ENCODE data around the gene WDR7.

WDR7 gene

DNA sequence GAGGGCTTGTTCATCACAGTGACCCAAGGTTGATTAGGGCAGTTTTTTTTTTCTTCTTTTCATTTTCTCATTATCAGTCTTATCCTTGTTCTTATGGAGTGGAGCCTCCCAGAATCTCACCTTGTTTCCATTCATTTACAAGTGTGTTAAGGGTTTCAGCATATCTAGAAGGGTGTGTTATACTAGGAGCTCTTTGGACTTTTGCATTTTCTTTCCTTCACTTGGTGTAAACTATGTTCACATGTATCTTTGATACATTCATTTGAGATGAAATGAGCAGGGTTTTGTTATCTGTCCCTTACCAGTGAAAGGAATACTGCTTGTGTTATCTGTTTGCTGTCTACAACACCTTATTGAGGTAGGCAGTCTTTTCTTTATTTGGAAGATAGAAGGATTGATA lies 96.7 kb downstream of the WDR7 start:
- TF ChIP-seq, protein P1, sequence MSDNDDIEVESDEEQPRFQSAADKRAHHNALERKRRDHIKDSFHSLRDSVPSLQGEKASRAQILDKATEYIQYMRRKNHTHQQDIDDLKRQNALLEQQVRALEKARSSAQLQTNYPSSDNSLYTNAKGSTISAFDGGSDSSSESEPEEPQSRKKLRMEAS (IDR thresholded peaks at IDR 0.05), result no peak
- TF ChIP-seq FOXM1 (IDR thresholded peaks at IDR 0.05; ENCODE audit: borderline replicate concordance, low read depth) (no peak), CREB1 (IDR thresholded peaks at IDR 0.05; ENCODE audit: low read depth) (no peak), TAF1 (IDR thresholded peaks at IDR 0.05; ENCODE audit: low read depth) (no peak), CEBPB (IDR thresholded peaks at IDR 0.05) (no peak), EGR1 (IDR thresholded peaks at IDR 0.05) (no peak), TCF12 (IDR thresholded peaks at IDR 0.05; ENCODE audit: low read depth) (no peak), TEAD4 (IDR thresholded peaks at IDR 0.05) (no peak), ZBTB7A (IDR thresholded peaks at IDR 0.05; ENCODE audit: low read depth) (no peak), YY1 (IDR thresholded peaks at IDR 0.05; ENCODE audit: low read depth) (no peak), RAD21 (IDR thresholded peaks at IDR 0.05; ENCODE audit: low read depth) (no peak), NFIC (IDR thresholded peaks at IDR 0.05) (no peak), EP300 (IDR thresholded peaks at IDR 0.05; ENCODE audit: borderline replicate concordance) (no peak)
- TF ChIP-seq, protein P2, sequence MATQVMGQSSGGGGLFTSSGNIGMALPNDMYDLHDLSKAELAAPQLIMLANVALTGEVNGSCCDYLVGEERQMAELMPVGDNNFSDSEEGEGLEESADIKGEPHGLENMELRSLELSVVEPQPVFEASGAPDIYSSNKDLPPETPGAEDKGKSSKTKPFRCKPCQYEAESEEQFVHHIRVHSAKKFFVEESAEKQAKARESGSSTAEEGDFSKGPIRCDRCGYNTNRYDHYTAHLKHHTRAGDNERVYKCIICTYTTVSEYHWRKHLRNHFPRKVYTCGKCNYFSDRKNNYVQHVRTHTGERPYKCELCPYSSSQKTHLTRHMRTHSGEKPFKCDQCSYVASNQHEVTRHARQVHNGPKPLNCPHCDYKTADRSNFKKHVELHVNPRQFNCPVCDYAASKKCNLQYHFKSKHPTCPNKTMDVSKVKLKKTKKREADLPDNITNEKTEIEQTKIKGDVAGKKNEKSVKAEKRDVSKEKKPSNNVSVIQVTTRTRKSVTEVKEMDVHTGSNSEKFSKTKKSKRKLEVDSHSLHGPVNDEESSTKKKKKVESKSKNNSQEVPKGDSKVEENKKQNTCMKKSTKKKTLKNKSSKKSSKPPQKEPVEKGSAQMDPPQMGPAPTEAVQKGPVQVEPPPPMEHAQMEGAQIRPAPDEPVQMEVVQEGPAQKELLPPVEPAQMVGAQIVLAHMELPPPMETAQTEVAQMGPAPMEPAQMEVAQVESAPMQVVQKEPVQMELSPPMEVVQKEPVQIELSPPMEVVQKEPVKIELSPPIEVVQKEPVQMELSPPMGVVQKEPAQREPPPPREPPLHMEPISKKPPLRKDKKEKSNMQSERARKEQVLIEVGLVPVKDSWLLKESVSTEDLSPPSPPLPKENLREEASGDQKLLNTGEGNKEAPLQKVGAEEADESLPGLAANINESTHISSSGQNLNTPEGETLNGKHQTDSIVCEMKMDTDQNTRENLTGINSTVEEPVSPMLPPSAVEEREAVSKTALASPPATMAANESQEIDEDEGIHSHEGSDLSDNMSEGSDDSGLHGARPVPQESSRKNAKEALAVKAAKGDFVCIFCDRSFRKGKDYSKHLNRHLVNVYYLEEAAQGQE (IDR thresholded peaks at IDR 0.05; ENCODE audit: low read depth), result no peak
- TF ChIP-seq, protein P3, sequence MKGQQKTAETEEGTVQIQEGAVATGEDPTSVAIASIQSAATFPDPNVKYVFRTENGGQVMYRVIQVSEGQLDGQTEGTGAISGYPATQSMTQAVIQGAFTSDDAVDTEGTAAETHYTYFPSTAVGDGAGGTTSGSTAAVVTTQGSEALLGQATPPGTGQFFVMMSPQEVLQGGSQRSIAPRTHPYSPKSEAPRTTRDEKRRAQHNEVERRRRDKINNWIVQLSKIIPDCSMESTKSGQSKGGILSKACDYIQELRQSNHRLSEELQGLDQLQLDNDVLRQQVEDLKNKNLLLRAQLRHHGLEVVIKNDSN (IDR thresholded peaks at IDR 0.05), result no peak

DNA sequence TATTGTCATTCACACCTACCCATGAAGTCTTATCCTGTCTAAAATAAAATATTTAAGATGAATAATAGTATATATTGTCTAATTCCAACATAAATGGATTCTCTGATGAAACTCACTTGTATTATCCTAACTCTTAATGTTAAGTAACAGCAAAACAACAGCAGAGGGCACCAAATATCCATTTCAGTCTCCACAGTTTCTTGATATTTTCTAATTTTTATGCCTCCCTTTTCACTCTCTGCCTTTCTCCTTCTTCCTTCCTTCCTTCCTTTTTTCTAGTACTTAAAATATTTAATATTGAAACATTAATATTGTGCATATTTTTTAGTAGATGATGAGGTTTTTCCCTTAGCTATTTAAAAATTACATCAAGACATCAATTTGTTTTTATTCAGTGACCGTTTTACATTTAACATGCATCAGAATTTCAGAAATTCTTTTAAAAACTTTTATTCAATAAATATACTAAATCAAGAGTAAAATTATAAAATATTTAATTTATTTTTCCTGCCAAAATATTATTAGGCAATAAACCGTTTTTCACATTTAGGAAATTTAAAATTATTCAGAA lies 97.6 kb downstream of the WDR7 start:
- peak; percentile 71 for TF ChIP-seq RAD21 (IDR thresholded peaks at IDR 0.05; ENCODE audit: low read depth)
- TF ChIP-seq TAF1 (IDR thresholded peaks at IDR 0.05; ENCODE audit: low read depth), result no peak

DNA sequence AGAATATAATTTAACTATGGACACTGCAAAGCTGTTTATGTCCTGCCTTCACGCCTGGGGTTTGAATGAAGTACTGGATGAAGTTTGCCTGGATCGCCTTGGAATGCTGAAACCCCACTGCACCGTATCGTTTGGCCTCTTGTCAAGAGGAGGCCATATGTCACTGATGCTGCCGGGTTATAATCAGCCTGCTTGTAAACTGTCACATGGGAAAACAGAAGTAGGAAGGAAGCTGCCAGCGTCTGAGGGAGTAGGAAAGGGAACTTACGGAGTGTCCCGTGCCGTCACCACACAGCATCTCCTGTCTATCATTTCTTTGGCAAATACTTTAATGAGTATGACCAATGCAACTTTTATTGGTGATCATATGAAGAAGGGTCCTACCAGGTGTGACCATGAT lies 105.8 kb downstream of the WDR7 start:
- TF ChIP-seq TCF12 (IDR thresholded peaks at IDR 0.05; ENCODE audit: low read depth) (no peak), CEBPB (IDR thresholded peaks at IDR 0.05) (no peak), CREB1 (IDR thresholded peaks at IDR 0.05; ENCODE audit: low read depth) (no peak), FOXM1 (IDR thresholded peaks at IDR 0.05; ENCODE audit: borderline replicate concordance, low read depth) (no peak), TAF1 (IDR thresholded peaks at IDR 0.05; ENCODE audit: low read depth) (no peak), NFIC (IDR thresholded peaks at IDR 0.05) (no peak), ZBTB7A (IDR thresholded peaks at IDR 0.05; ENCODE audit: low read depth) (no peak), RAD21 (IDR thresholded peaks at IDR 0.05; ENCODE audit: low read depth) (no peak), YY1 (IDR thresholded peaks at IDR 0.05; ENCODE audit: low read depth) (no peak)
- TF ChIP-seq, protein P2 (IDR thresholded peaks at IDR 0.05; ENCODE audit: low read depth), result no peak
- TF ChIP-seq, protein P3 (IDR thresholded peaks at IDR 0.05), result no peak
- TF ChIP-seq, protein P1 (IDR thresholded peaks at IDR 0.05), result no peak

DNA sequence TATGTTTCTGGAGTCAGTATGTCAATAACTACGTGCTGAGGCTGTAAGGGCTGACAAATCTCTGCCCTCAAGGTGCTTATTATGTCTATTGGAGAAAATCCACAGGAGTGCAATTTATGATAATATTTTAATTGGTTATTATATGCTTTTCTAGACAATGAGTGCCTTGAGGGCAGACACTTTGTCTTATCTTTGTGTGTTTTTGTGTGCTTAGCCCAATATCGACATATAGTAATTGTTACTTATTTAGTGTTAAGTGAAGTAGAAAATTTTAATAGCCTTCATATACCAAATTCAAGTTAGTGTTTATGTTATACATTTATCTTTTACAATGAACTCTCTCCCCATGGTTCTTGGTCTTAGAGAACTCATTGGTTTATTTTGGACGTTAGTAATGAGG lies 118.9 kb downstream of the WDR7 start:
- TF ChIP-seq CEBPB (IDR thresholded peaks at IDR 0.05) (no peak), EGR1 (IDR thresholded peaks at IDR 0.05) (no peak), FOXM1 (IDR thresholded peaks at IDR 0.05; ENCODE audit: borderline replicate concordance, low read depth) (no peak), YY1 (IDR thresholded peaks at IDR 0.05; ENCODE audit: low read depth) (no peak), TCF12 (IDR thresholded peaks at IDR 0.05; ENCODE audit: low read depth) (no peak), TAF1 (IDR thresholded peaks at IDR 0.05; ENCODE audit: low read depth) (no peak), RAD21 (IDR thresholded peaks at IDR 0.05; ENCODE audit: low read depth) (no peak), EP300 (IDR thresholded peaks at IDR 0.05; ENCODE audit: borderline replicate concordance) (no peak), TEAD4 (IDR thresholded peaks at IDR 0.05) (no peak), CREB1 (IDR thresholded peaks at IDR 0.05; ENCODE audit: low read depth) (no peak), NFIC (IDR thresholded peaks at IDR 0.05) (no peak), ZBTB7A (IDR thresholded peaks at IDR 0.05; ENCODE audit: low read depth) (no peak)
- TF ChIP-seq, protein P2 (IDR thresholded peaks at IDR 0.05; ENCODE audit: low read depth), result no peak
- TF ChIP-seq, protein P3 (IDR thresholded peaks at IDR 0.05), result no peak
- TF ChIP-seq, protein P1 (IDR thresholded peaks at IDR 0.05), result no peak
